Astrocyte (in vitro differentiated cells and primary cell): ENCODE data around the gene ZNF546.
"Not testable (repeated sequence)": the region's sequence is repeated elsewhere in the genome, so short reads cannot be mapped to it uniquely, and the experiment has no call there.

Source experiments
- EZH2 ChIP-seq: IDR thresholded peaks from 2 replicates; pipeline ENCODE4 v1.6.1; 2012; ENCODE audit warnings: mild to moderate bottlenecking, low read length, inconsistent platforms; ENCODE audit not compliant: insufficient read depth
- TF ChIP-seq, protein P1 (sequence below): IDR thresholded peaks from 2 replicates; pipeline ENCODE4 v1.5.1; 2011; ENCODE audit warnings: low read depth, mild to moderate bottlenecking, inconsistent platforms, low read length, moderate library complexity; ENCODE audit not compliant: insufficient read depth

DNA sequence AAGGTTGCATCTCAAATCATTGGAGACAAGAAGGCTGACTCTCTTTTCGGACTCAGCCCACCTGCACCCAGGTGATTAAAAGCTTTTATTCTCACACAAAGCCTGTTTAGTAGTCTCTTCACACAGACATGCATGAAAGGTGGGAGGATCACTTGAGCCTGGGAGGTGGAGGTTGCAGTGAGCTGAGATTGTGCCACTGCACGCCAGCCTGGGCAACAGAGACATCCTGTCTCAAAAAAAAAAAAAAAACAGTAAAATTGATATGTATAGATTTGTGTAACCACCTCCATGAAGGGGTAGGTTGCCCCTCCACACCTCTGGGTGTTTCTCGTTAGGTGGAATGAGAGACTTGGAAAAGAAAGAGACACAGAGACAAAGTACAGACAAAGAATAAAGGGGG is 37.9 kb upstream of the ZNF546 start:
- not testable (repeated sequence) for TF ChIP-seq EZH2
- TF ChIP-seq, protein P1, sequence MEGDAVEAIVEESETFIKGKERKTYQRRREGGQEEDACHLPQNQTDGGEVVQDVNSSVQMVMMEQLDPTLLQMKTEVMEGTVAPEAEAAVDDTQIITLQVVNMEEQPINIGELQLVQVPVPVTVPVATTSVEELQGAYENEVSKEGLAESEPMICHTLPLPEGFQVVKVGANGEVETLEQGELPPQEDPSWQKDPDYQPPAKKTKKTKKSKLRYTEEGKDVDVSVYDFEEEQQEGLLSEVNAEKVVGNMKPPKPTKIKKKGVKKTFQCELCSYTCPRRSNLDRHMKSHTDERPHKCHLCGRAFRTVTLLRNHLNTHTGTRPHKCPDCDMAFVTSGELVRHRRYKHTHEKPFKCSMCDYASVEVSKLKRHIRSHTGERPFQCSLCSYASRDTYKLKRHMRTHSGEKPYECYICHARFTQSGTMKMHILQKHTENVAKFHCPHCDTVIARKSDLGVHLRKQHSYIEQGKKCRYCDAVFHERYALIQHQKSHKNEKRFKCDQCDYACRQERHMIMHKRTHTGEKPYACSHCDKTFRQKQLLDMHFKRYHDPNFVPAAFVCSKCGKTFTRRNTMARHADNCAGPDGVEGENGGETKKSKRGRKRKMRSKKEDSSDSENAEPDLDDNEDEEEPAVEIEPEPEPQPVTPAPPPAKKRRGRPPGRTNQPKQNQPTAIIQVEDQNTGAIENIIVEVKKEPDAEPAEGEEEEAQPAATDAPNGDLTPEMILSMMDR = not testable (repeated sequence)
